Osteocyte (in vitro differentiated cells): Measurements from ENCODE around the gene MTCH2. TPM values are rescaled to one million over a fixed set of nuclear protein-coding genes. Genes with fewer than 3 reads are reported as not detected.
"Not testable (repeated sequence)": the region's sequence is repeated elsewhere in the genome, so short reads cannot be mapped to it uniquely, and the experiment has no call there.

Experiments used
- DNase-seq: peaks from one replicate; pipeline ENCODE4 v3.0.0; 2021; ENCODE audit warnings: mixed read lengths; ENCODE audit not compliant: unreplicated experiment; ENCODE audit errors: extremely low spot score
- H3K27ac Mint-ChIP-seq: one replicate; pipeline ENCODE4 v1.8.0; 2021; ENCODE audit warnings: mild to moderate bottlenecking, mixed read lengths; ENCODE audit not compliant: unreplicated experiment
- H3K27me3 Mint-ChIP-seq: one replicate; pipeline ENCODE4 v1.8.0; 2021; ENCODE audit warnings: mixed read lengths; ENCODE audit not compliant: unreplicated experiment
- H3K36me3 Mint-ChIP-seq: one replicate; pipeline ENCODE4 v1.8.0; 2021; ENCODE audit warnings: mixed read lengths; ENCODE audit not compliant: unreplicated experiment
- H3K4me1 Mint-ChIP-seq: one replicate; pipeline ENCODE4 v1.8.0; 2021; ENCODE audit warnings: mixed read lengths; ENCODE audit not compliant: unreplicated experiment
- H3K4me3 Mint-ChIP-seq: one replicate; pipeline ENCODE4 v1.8.0; 2021; ENCODE audit warnings: mild to moderate bottlenecking, moderate library complexity, mixed read lengths; ENCODE audit not compliant: unreplicated experiment
- H3K9me3 Mint-ChIP-seq: one replicate; pipeline ENCODE4 v1.8.0; 2021; ENCODE audit warnings: mixed read lengths; ENCODE audit not compliant: unreplicated experiment
- long read RNA-seq: library from polyadenylated mRNA; unstranded; transcript quantifications from one replicate; pipeline ENCODE4 v2.0.0, GENCODE V29; 2021
- total RNA-seq: library from RNA; stranded (reverse); gene quantifications from 2 replicates; pipeline ENCODE4 v1.2.1, GENCODE V29; 2021
- TF ChIP-seq, protein P1 (sequence below): fragments of 200-600 bp; sonication (generic); IDR thresholded peaks from 2 replicates; pipeline ENCODE4 v1.5.0; 2021; ENCODE audit warnings: antibody characterized with exemption, mild to moderate bottlenecking, moderate library complexity

MTCH2 gene
- 84.4 and 102 TPM in 2 replicates for total RNA-seq
- long read RNA-seq, transcript MTCH2-201 (13 exons, 2,587 nt) = major isoform, 408 of 498 reads
- long read RNA-seq, partial matches to known transcripts = 8 of 498 reads
- long read RNA-seq, other reads (novel, unspliced or antisense) = 82 of 498 reads

DNA sequence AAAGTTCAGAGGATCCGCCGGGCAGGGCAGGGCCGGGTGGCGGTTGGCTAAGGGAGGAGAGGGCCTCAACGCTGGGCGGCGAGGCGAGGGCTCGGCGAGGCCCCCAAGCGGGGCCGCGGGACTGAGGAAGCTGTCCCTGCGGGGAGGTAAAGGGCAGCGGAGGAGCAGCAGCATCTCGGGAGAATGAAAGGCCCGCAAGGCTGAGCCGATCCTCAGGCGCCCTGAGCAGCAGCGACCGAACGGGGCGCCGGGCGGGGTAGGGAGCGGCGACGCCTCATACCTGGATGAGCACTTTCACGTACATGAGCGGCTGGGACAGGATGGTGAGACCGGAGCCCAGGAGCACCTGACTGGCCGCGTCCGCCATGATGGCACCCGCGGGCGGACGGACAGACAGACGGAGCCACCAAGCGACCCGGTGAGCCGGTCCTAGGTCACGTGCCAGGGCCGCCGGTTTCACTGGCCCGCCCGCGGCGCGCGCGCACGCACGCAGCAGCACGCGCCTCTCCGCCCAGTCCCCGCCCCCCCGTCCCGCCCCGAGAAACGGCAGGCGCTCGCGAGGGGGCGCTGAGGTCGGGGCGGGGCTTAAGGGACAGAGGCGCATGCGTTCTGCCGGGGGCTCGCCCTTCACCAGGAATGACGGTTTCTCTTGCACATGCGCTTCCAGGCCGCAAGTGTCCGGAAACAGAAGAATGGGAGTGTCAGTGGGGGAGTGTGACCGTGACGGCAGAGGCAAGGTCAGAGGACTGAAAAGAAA lies at the start of gene MTCH2:
Gene MTCH2, minus strand, starts transcription at position 461 of the 757 bp plus-strand sequence. Its CDS starts 94 bp downstream, at position 367.
- peak; percentile 99 for DNase-seq
- H3K27ac Mint-ChIP-seq = peak within 1 kb of the TSS; percentile 92
- H3K9me3 Mint-ChIP-seq = no peaks in the 10 kb centered on the region
- peaks cover 16% of the 10 kb centered on the region for H3K4me1 Mint-ChIP-seq
- peaks cover 14% of the 10 kb centered on the region for H3K36me3 Mint-ChIP-seq
- H3K4me3 Mint-ChIP-seq = peak within 1 kb of the TSS; percentile 91
- H3K27me3 Mint-ChIP-seq = no peaks in the 10 kb centered on the region
- TF ChIP-seq, protein P1, sequence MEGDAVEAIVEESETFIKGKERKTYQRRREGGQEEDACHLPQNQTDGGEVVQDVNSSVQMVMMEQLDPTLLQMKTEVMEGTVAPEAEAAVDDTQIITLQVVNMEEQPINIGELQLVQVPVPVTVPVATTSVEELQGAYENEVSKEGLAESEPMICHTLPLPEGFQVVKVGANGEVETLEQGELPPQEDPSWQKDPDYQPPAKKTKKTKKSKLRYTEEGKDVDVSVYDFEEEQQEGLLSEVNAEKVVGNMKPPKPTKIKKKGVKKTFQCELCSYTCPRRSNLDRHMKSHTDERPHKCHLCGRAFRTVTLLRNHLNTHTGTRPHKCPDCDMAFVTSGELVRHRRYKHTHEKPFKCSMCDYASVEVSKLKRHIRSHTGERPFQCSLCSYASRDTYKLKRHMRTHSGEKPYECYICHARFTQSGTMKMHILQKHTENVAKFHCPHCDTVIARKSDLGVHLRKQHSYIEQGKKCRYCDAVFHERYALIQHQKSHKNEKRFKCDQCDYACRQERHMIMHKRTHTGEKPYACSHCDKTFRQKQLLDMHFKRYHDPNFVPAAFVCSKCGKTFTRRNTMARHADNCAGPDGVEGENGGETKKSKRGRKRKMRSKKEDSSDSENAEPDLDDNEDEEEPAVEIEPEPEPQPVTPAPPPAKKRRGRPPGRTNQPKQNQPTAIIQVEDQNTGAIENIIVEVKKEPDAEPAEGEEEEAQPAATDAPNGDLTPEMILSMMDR = peak; percentile 42

DNA sequence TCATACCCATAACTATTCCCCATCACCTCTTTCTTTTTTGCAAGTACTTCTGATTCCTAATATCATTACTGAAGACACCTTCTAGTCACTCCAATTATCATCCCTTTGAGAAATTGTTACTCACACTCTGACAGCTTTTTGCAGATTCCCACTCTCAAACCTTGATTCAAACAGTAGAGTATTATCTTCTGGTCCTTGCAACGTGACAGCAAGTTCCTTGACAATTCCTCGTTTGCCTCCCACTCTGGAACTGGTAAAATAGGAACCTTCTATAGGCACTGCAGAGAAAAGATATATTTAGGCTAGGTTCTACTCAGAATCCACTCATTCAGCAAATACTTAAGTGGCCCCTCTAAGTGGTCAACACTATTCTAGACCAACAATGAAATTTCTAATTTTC lies 49.6 kb upstream of the MTCH2 start:
- DNase-seq = no peak
- H3K4me1 Mint-ChIP-seq = no peaks in the 10 kb centered on the region
- H3K4me3 Mint-ChIP-seq = no peak overlapping the region
- no peaks in the 10 kb centered on the region for H3K27me3 Mint-ChIP-seq
- TF ChIP-seq, protein P1 = no peak
- no peaks in the 10 kb centered on the region for H3K36me3 Mint-ChIP-seq
- no peaks in the 10 kb centered on the region for H3K9me3 Mint-ChIP-seq
- H3K27ac Mint-ChIP-seq = no peak overlapping the region

DNA sequence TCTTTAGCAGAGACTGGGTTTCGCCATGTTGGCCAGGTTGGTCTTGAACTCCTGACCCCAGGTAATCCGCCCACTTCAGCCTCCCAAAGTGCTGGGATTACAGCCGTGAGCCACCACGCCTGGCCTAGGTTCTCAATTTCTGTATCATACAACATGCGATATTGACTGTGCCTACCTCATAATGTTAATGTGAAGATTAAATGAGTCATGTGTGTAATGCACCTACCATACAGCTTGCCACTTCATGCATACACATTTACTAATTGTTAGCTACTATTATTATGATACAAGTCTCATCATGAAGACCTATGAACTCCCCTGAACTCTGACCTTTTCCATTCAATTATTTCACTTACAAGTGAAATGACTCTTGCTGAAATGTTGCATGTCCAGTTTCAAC lies 47.1 kb upstream of the MTCH2 start:
- H3K36me3 Mint-ChIP-seq = no peaks in the 10 kb centered on the region
- no peaks in the 10 kb centered on the region for H3K9me3 Mint-ChIP-seq
- no peak overlapping the region for H3K4me3 Mint-ChIP-seq
- DNase-seq = no peak
- TF ChIP-seq, protein P1 = no peak
- no peak overlapping the region for H3K27ac Mint-ChIP-seq
- H3K4me1 Mint-ChIP-seq = no peaks in the 10 kb centered on the region
- no peaks in the 10 kb centered on the region for H3K27me3 Mint-ChIP-seq

DNA sequence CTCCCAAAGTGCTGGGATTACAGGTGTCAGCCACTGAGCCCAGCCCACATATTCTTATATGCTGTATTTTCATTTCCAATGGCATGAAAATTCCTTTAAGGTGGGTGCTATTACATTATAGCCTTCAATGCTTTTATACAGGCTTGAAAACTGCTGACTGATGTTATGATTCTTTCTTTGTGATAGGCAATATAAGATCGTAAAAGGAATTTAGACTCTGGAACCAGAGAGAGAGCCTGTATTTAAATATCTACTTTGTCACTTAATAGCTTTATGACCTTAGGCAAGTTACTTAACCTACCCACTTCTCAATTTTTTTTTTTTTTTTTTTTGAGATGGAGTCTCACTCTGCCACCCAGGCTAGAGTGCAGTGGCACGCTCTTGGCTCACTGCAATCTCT lies 46.6 kb upstream of the MTCH2 start:
- H3K4me3 Mint-ChIP-seq = no peak overlapping the region

DNA sequence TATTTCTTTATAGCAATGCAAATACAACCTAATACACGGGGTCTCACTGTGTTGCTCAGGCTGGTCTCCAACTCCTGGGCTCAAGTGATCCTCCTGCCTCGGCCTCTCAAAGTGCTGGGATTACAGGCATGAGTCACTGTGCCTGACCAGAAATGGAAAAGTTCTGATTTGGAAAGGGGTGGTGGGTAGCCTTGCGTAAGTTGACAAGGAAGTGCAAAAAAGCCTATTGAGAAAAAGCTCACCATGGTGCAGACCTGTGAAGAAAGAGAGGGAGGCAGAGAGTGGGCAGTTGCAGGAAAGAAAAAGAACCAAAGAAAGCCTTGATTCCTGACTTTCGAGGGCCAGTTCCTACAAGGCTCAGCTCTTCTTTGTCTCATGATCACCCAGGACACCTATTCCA lies 45.8 kb upstream of the MTCH2 start:
- DNase-seq = no peak
- Mint-ChIP-seq H3K4me3 (no peak overlapping the region), H3K9me3 (no peaks in the 10 kb centered on the region), H3K27me3 (no peaks in the 10 kb centered on the region), H3K27ac (no peak overlapping the region), H3K36me3 (no peaks in the 10 kb centered on the region), H3K4me1 (no peaks in the 10 kb centered on the region)
- TF ChIP-seq, protein P1 = no peak

More for the DNA sequence above, 46.6 kb upstream of the MTCH2 start:
- TF ChIP-seq, protein P1 = no peak
- H3K4me1 Mint-ChIP-seq = no peaks in the 10 kb centered on the region
- no peak overlapping the region for H3K27ac Mint-ChIP-seq
- no peaks in the 10 kb centered on the region for H3K27me3 Mint-ChIP-seq
- no peaks in the 10 kb centered on the region for H3K36me3 Mint-ChIP-seq
- H3K9me3 Mint-ChIP-seq = no peaks in the 10 kb centered on the region
- DNase-seq = no peak

DNA sequence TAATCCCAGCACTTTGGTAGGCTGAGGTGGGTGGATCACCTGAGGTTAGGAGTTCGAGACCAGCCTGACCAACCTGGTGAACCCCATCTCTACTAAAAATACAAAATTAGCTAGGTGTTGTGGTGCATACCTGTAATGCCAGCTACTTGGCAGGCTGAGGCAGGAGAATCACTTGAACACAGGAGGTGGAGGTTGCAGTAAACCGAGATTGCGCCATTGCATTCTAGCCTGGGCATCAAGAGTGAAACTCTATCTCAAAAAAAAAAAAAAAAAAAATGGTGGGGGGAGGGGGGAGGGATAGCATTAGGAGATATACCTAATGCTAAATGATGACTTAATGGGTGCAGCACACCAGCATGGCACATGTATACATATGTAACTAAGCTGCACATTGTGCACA lies 44.3 kb upstream of the MTCH2 start:
- DNase-seq, H3K27ac Mint-ChIP-seq, H3K4me3 Mint-ChIP-seq, H3K27me3 Mint-ChIP-seq, H3K4me1 Mint-ChIP-seq, H3K36me3 Mint-ChIP-seq, H3K9me3 Mint-ChIP-seq: not testable (repeated sequence)
